GM19238 (cell line): ENCODE measurements around the gene MRPL28.
"Not testable (repeated sequence)": the region's sequence is repeated elsewhere in the genome, so short reads cannot be mapped to it uniquely, and the experiment has no call there.

Experiments used
- DNase-seq: peaks from one replicate; pipeline ENCODE4 v3.0.0; 2011; ENCODE audit warnings: low spot score; ENCODE audit not compliant: insufficient read length

Gene MRPL28

DNA sequence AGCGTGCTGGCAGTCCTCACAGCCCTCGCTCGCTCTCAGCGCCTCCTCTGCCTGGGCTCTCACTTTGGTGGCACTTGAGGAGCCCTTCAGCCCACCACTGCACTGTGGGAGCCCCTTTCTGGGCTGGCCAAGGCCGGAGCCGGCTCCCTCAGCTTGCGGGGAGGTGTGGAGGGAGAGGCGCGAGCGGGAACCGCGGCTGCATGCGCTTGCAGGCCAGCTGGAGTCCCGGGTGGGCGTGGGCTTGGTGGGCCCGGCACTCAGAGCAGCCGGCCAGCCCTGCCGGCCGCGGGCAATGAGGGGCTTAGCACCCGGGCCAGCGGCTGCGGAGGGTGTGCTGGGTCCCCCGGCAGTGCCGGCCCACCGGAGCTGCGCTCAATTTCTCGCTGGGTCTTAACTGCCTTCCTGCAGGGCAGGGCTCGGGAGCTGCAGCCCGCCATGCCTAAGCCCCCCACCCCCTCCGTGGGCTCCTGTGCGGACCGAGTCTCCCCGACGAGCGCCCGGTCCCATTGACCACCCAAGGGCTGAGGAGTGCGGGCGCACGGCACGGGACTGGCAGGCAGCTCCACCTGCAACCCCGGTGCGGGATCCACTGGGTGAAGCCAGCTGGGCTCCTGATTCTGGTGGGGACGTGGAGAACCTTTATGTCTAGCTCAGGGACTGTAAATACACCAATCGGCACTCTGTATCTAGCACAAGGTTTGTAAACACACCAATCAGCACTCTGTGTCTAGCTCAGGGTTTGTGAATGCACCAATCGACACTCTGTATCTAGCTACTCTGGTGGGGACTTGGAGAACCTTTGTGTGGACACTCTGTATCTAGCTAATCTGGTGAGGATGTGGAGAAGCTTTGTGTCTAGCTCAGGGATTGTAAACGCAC lies 29.0 kb downstream of the MRPL28 start:
- DNase-seq: not testable (repeated sequence)

DNA sequence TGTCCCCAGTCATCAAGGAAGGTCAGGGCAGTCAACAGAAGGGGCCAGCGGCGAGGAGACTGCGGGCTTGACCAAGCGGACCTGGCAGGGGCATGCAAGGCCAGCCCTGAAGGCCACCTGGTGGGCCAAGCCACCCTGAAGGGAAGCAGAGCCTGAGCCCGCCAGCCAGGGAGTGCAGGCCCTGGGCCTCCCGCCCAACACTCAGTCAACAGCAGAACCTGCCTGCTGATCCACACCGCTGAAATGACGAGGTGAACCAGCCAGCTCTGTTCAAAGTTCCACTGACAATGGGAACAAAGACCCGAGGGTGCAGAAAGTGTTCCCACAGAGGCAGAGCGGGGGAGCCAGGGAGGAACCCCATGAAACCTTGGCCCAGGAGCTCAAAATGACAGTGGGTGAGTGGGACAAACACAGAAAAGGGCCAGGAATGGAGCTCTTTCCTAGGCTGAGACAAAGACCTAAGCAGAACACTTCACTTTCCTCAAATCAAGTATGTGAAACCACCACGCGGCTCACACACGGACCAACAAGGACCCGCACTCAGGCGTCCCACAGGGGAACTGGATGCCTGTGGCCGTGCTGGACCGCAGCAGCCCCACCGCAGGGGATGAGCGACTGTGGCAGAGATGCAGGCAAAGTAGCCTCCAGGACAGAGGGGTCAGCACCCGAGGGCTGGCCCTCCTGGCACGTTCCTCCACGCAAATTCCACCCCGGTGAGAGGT lies 29.8 kb downstream of the MRPL28 start:
- no peak for DNase-seq

DNA sequence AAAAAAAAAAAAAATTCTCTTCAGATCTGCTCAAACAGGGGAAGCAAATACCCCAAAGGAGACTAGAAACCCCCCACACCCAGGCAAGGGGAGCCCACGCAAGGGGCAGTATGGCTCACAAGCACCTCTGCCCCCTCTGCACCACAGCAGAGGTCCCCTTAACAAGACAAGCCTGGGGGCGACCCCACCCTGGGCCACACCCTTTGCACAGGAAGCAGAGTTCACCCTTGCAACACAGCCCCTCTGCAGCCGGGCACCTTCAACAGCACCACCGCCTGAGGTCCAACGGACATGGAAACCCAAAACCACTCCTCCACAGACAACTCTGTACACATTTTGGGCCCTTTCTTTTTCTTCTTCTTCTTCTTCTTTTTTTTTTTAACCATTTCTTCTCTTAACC lies 30.7 kb downstream of the MRPL28 start:
- no peak for DNase-seq

GRCh38 chr16:337975-338575 lies 32.3 kb downstream of the MRPL28 start:
- DNase-seq: no peak

DNA sequence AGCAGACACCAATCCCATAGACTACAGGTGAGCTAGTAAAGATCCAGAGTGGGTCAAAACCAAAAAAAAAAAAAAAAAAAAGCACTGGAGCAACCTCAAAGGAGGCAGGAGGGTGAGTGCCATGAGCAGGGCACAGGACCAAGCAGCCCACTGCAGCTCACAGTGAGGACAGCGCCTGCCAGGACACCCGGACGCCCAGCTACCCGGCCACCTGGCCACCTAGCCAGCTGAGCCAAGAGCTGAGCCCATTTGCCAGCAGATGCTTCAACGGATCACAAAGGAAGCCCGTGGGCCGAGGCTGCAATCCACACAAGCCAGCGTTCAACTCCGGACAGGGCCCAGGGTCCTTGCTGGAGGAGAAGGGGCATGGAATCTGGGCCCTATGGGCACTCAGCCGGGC lies 32.9 kb downstream of the MRPL28 start:
- no peak for DNase-seq

DNA sequence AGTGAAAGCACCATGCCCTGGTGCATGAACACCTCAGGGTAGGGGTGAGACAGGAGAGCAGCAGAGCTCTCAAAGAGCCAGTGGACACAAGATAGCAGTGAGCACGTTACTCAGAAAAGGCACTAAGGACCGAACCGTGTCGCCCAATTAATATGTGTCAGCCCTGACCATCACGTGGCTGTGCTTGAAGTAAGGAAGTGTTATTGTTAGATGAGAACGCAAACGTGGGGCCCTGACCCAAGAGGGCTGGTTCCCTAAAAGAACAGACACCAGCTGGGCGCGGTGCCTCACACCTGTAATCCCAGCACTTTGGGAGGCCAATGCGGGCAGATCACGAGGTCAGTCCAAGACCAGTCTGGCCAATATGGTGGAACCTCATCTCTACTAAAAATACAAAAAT lies 34.1 kb downstream of the MRPL28 start:
- no peak for DNase-seq

DNA sequence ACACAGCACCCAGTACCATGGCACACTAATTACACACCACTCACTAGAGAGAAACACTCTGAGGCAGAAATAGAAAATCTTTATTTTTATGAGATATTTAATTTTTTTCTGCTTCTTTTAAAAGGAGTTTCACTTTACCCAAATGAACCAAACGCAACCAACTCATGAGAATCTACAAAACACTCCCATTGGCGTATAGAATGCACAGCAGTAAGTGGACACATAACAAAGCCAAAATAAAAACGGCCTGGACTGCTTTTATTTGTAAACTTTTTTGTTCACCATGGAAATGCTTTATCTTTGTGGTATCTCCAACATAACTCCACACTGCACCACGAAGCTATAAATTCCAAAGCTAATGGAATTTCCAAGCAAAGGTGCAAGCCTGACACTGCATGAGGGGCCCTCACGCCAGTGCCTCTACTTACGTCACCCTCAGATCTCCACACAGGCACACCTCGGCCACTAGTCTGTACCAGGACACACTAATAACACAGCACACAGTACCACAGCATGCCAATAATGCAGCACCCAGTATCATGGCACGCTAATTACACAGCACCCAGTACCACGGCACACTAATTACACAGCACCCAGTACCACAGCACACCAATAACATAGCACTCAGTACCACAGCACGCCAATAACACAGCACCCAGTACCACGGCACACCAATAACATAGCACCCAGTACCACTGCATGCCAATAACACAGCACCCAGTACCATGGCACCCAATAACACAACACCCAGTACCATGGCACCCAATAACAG lies 35.3 kb downstream of the MRPL28 start:
- DNase-seq: not testable (repeated sequence)

DNA sequence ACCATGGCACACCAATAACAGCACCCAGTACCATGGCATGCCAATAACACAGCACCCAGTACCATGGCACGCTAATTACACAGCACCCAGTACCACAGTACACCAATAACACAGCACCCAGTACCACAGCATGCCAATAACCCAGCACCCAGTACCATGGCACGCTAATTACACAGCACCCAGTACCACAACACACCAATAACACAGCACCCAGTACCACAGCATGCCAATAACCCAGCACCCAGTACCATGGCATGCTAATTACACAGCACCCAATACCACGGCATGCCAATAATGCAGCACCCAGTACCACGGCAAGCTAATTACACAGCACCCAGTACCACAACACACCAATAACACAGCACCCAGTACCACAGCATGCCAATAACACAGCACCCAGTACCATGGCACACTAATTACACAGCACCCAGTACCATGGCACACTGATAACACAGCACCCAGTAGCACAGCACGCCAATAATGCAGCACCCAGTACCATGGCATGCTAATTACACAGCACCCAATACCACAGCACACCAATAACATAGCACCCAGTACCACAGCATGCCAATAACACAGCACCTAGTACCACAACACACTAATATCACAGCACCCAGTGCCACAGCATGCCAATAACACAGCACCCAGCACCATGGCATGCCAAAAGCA lies 36.0 kb downstream of the MRPL28 start:
- DNase-seq: not testable (repeated sequence)

- no peak for DNase-seq
These were observed 36.8 kb downstream of the MRPL28 start for GRCh38 chr16:333406-334094.

DNA sequence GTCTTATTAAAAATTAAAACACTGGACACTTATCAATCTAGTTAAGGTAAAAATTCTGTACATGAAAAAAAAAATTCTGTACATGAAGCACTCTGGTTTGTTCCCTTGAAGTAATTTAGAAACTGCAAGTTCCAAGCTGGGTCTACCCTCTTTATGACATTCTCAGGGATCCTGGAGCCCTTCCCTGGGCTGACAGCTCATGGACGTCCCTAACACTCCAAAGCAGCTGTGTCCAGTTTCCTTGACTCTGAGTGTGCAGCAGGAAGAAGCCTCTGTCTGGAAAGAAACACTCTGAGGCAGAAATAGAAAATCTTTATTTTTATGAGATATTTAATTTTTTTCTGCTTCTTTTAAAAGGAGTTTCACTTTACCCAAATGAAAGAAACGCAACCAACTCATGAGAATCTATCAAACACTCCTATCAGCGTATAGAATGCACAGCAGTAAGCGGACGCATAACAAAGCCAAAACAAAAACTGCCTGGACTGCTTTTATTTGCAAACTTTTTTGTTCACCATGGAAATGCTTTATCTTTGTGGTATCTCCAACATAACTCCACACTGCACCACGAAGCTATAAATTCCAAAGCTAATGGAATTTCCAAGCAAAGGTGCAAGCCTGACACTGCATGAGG lies 39.0 kb downstream of the MRPL28 start:
- not testable (repeated sequence) for DNase-seq

- DNase-seq: no peak
These were observed 39.6 kb downstream of the MRPL28 start for GRCh38 chr16:330741-331140.

GRCh38 chr16:325375-326145 lies 44.8 kb downstream of the MRPL28 start:
- DNase-seq: no peak

- DNase-seq: peak; percentile 64
These were observed 45.6 kb downstream of the MRPL28 start for GRCh38 chr16:324451-325334.

GRCh38 chr16:324201-324450 lies 46.2 kb downstream of the MRPL28 start:
- DNase-seq: no peak

DNA sequence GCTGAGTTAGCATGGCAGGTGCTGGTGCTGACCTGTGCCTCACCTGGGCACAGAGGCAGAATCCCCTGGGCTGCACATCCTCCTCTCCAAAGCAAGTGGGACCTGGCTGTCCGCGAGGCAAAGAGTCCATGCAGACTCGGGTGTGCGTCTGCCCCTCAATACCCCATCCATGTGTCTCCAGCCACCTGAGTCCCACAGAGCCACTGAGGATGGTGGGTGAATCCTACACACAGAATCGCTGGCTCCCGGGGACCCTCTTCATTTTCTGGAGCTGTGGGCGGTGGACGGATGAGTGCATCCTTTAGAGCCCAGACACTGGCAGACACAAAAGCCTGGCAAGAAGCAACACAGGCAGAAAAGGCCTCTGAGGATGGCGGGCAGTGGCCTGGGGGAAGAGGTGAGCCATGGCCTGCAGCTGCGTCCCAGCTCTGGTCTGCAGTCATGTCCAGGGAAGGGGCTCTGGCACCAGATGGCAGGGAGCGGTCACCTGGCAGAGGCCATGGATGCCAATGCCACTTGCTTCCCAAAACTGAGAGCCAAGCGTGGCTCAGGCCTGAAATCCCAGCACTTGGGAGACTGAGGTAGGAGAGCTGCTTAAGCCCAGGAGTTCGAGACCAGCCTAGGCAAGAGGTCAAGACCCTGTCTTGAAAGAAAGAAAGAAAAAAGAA lies 47.7 kb downstream of the MRPL28 start:
- no peak for DNase-seq

GRCh38 chr16:321532-321931 lies 48.8 kb downstream of the MRPL28 start:
- no peak for DNase-seq

DNA sequence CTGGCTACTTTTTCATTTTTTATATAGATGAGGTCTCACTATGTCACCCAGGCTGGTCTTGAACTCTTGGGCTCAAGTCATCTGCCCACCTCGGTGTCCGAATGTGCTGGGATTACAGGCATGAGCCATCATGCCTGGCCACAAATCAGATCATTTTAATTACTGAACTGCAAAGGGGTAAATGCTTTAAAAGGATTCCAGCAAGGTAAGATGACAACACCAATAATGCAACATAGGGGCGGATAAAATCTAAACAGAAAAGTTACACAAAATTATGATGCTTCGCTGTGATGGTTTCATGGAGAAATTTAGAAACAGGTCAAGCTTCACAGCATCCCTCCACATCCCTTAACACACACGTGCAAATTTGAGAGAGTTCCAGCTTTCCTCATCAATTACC lies 50.1 kb downstream of the MRPL28 start:
- no peak for DNase-seq

- DNase-seq: no peak
These were observed 51.7 kb downstream of the MRPL28 start for GRCh38 chr16:318628-319027.
